Ascending aorta (tissue), 2 donors: ENCODE results near the gene POLR3A. TPM values are rescaled to one million over a fixed set of nuclear protein-coding genes. Genes with fewer than 3 reads are reported as not detected.

ENCODE experiments used
- DNase-seq, 2 donors: peaks; one replicate each; pipeline ENCODE4 v3.0.0-alpha.2; 2019; ENCODE audit warnings: low spot score in 2 of 2
- H3K27ac ChIP-seq, 2 donors: fragments of 200-600 bp; sonication (generic); one replicate each; pipeline ENCODE4 v1.5.1; 2016 to 2017; ENCODE audit warnings: mild to moderate bottlenecking in 1 of 2
- H3K27me3 ChIP-seq: fragments of 200-600 bp; sonication (generic); one replicate; pipeline ENCODE4 v1.5.1; 2017
- H3K36me3 ChIP-seq, 2 donors: fragments of 200-600 bp; sonication (generic); one replicate each; pipeline ENCODE4 v1.5.1; 2016
- H3K4me1 ChIP-seq, 2 donors: fragments of 200-600 bp; sonication (generic); one replicate each; pipeline ENCODE4 v1.5.1; 2016 to 2017; ENCODE audit warnings: mild to moderate bottlenecking in 1 of 2
- H3K4me3 ChIP-seq, 2 donors: fragments of 200-600 bp; sonication (generic); one replicate each; pipeline ENCODE4 v1.5.1; 2016 to 2017; ENCODE audit warnings: mild to moderate bottlenecking in 1 of 2
- H3K9me3 ChIP-seq, 2 donors: fragments of 200-600 bp; sonication (generic); one replicate each; pipeline ENCODE4 v1.5.1; 2016
- CTCF ChIP-seq, 3 experiments: fragments of 200-600 bp in 2 of 3; fragments of 450-650 bp in 1 of 3; sonication (generic) in 2 of 3; IDR thresholded peaks; one replicate each; pipeline ENCODE4 v1.5.1; 2016 to 2019; ENCODE audit warnings: antibody characterized with exemption in 3 of 3, mild to moderate bottlenecking in 1 of 3, moderate library complexity in 1 of 3
- intact Hi-C: fragments of 100-400 bp; cut with DNase I; formaldehyde crosslinking; loops from one replicate; pipeline ENCODE4 v1.15.1; 2023
- total RNA-seq: library from RNA; depleted of rRNA; stranded (reverse); fragments of >200 nt; gene quantifications from one replicate; pipeline ENCODE4 v1.1.0, GENCODE V29; 2016

Gene POLR3A
- total RNA-seq, 1 donor from 2014 or later: 18.6 TPM

DNA sequence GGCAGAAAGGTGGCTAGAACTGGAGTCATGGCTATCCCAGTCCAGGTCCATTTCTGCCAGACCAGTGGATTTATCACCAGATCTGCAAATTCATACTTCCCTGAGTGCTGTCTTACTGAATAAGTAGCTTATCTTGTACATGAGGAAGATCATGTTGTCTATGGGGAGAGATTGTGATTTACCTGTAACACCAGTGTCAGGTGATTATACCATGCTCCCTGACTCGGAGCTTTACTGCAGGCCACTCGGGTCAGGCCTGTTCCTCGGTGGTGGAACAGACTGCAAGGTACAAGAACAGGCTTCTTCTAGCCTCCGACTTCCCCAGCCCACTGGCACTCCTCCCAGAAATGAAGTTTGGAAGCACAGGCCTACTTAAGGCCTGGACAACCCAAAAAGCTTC lies 60.2 kb downstream of the POLR3A start:
- no peak for DNase-seq
- H3K4me1 ChIP-seq: peaks cover 0 to 18% of the 10 kb centered on the region in 2 donors

GRCh38 chr10:77967611-77968022 lies 61.7 kb downstream of the POLR3A start:
- TF ChIP-seq CTCF (IDR thresholded peaks at IDR 0.05): no peak
- Histone ChIP-seq H3K4me3 (no peak overlapping the region), H3K4me1 (peaks cover 0 to 17% of the 10 kb centered on the region in 2 donors), H3K27me3 (no peaks in the 10 kb centered on the region), H3K9me3 (no peaks in the 10 kb centered on the region), H3K27ac (no peak overlapping the region), H3K36me3 (no peaks in the 10 kb centered on the region)
- DNase-seq: no peak
- intact Hi-C loops: no loop called here

More for the DNA sequence above, 60.2 kb downstream of the POLR3A start:
- no peaks in the 10 kb centered on the region for H3K36me3 ChIP-seq
- intact Hi-C loops: no loop called here
- no peak for TF ChIP-seq CTCF (IDR thresholded peaks at IDR 0.05)
- H3K27ac ChIP-seq: peak overlapping the region; percentile 56 to 89
- H3K4me3 ChIP-seq: no peak overlapping the region
- no peaks in the 10 kb centered on the region for H3K27me3 ChIP-seq
- no peaks in the 10 kb centered on the region for H3K9me3 ChIP-seq

GRCh38 chr10:77965294-77965693 lies 64.0 kb downstream of the POLR3A start:
- Histone ChIP-seq H3K27me3 (no peaks in the 10 kb centered on the region), H3K36me3 (no peaks in the 10 kb centered on the region), H3K4me1 (peaks cover 0 to 5% of the 10 kb centered on the region in 2 donors), H3K9me3 (no peaks in the 10 kb centered on the region), H3K27ac (no peak overlapping the region), H3K4me3 (no peak overlapping the region)
- intact Hi-C loops: no loop called here
- TF ChIP-seq CTCF (IDR thresholded peaks at IDR 0.05): no peak
- DNase-seq: no peak

GRCh38 chr10:77964811-77965210 lies 64.5 kb downstream of the POLR3A start:
- no peaks in the 10 kb centered on the region for H3K36me3 ChIP-seq
- peaks cover 0 to 5% of the 10 kb centered on the region in 2 donors for H3K4me1 ChIP-seq
- no peak overlapping the region for H3K4me3 ChIP-seq
- H3K9me3 ChIP-seq: no peaks in the 10 kb centered on the region
- intact Hi-C loops: no loop called here
- DNase-seq: no peak
- no peaks in the 10 kb centered on the region for H3K27me3 ChIP-seq
- no peak for TF ChIP-seq CTCF (IDR thresholded peaks at IDR 0.05)
- no peak overlapping the region for H3K27ac ChIP-seq

GRCh38 chr10:77963901-77964300 lies 65.4 kb downstream of the POLR3A start:
- Histone ChIP-seq H3K4me3 (no peak overlapping the region), H3K9me3 (no peaks in the 10 kb centered on the region), H3K4me1 (no peaks in the 10 kb centered on the region), H3K27me3 (no peaks in the 10 kb centered on the region), H3K36me3 (no peaks in the 10 kb centered on the region), H3K27ac (no peak overlapping the region)
- TF ChIP-seq CTCF (IDR thresholded peaks at IDR 0.05): no peak
- intact Hi-C loops: no loop called here
- DNase-seq: no peak
